ENCODE measurements around the gene ADNP. TPM values are rescaled to one million over a fixed set of nuclear protein-coding genes. Genes with fewer than 3 reads are reported as not detected.

The ADNP gene
- total RNA-seq, 4 donors from 2014 or later, result 51.4 to 67.2 (median 55.4) TPM

DNA sequence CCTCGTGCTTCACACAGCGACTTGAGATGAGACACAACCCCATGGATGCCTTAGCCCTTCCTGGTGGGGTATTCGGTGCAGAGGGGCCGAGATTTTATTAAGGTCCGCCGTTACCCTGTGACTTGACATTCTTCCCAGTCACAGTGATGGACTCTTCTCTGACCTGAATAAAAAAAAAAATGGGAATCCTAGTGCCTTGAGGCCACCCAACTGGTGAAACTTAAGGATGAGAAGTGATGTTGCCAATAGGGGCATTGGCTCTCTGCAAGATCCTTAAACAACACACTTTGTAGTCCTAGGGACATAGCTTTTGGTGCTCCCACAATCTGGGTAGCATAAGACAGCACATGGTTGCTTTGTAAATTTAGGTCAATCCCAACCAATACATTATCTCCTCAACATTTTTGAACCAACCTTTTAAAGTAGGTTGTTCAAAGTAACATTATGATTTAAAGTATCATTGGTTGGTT, 814 bp upstream of the ADNP start:
- Histone ChIP-seq H3K4me3 (peak overlapping the region; percentile 90), H3K27ac (peak overlapping the region; percentile 97 to 99 (median 98)), H3K36me3 (peaks cover 0 to 41% of the 10 kb centered on the region in 2 donors), H3K9me3 (no peaks in the 10 kb centered on the region), H3K27me3 (no peaks in the 10 kb centered on the region), H3K4me1 (peaks cover 3 to 40% (median 15%) of the 10 kb centered on the region in 3 donors)
- TF ChIP-seq EP300 (IDR thresholded peaks at IDR 0.05), result no peak
- TF ChIP-seq, protein P1, sequence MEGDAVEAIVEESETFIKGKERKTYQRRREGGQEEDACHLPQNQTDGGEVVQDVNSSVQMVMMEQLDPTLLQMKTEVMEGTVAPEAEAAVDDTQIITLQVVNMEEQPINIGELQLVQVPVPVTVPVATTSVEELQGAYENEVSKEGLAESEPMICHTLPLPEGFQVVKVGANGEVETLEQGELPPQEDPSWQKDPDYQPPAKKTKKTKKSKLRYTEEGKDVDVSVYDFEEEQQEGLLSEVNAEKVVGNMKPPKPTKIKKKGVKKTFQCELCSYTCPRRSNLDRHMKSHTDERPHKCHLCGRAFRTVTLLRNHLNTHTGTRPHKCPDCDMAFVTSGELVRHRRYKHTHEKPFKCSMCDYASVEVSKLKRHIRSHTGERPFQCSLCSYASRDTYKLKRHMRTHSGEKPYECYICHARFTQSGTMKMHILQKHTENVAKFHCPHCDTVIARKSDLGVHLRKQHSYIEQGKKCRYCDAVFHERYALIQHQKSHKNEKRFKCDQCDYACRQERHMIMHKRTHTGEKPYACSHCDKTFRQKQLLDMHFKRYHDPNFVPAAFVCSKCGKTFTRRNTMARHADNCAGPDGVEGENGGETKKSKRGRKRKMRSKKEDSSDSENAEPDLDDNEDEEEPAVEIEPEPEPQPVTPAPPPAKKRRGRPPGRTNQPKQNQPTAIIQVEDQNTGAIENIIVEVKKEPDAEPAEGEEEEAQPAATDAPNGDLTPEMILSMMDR (IDR thresholded peaks at IDR 0.05), result no peak
- no peak for TF ChIP-seq POLR2AphosphoS5 (IDR thresholded peaks at IDR 0.05)
- TF ChIP-seq POLR2A (IDR thresholded peaks at IDR 0.05), result no peak
- ATAC-seq, result no peak
- WGBS, 2 donors (ENCODE audit: low coverage in 1 of 2), result 20 to 30% methylated on average over 1 to 2 of the region's 6 CpGs

DNA sequence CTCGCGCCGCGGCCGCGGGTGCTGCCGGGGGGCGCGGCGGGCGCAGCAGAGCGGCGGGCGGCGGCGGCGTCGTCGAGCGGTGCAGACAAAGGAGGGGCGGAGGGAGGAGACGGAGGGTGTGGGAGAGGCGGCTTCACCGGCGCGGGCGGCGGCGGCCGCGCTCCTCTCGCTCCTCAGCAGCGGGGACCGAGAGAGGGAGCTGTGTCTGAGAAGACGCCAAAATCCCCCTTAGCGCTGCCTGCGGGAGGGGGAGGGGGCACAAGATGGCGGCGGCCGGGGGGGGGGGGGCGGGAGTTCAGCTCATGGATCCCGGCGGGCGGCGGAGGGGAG, 296 bp downstream of the ADNP start:
- H3K9me3 ChIP-seq, result no peaks in the 10 kb centered on the region
- ATAC-seq, result peak; percentile 24
- peak overlapping the region; percentile 90 for H3K4me3 ChIP-seq
- TF ChIP-seq POLR2A (IDR thresholded peaks at IDR 0.05), result no peak
- no peak for TF ChIP-seq POLR2AphosphoS5 (IDR thresholded peaks at IDR 0.05)
- TF ChIP-seq, protein P1 (IDR thresholded peaks at IDR 0.05), result no peak
- TF ChIP-seq EP300 (IDR thresholded peaks at IDR 0.05), result no peak
- H3K4me1 ChIP-seq, result peaks cover 3 to 51% (median 15%) of the 10 kb centered on the region in 3 donors
- H3K36me3 ChIP-seq, result peaks cover 0 to 30% of the 10 kb centered on the region in 2 donors
- WGBS, 2 donors (ENCODE audit: low coverage in 1 of 2), result no CpG with 5 or more reads among the region's 45 CpGs
- no peaks in the 10 kb centered on the region for H3K27me3 ChIP-seq
- peak overlapping the region; percentile 97 to 99 (median 98) for H3K27ac ChIP-seq

DNA sequence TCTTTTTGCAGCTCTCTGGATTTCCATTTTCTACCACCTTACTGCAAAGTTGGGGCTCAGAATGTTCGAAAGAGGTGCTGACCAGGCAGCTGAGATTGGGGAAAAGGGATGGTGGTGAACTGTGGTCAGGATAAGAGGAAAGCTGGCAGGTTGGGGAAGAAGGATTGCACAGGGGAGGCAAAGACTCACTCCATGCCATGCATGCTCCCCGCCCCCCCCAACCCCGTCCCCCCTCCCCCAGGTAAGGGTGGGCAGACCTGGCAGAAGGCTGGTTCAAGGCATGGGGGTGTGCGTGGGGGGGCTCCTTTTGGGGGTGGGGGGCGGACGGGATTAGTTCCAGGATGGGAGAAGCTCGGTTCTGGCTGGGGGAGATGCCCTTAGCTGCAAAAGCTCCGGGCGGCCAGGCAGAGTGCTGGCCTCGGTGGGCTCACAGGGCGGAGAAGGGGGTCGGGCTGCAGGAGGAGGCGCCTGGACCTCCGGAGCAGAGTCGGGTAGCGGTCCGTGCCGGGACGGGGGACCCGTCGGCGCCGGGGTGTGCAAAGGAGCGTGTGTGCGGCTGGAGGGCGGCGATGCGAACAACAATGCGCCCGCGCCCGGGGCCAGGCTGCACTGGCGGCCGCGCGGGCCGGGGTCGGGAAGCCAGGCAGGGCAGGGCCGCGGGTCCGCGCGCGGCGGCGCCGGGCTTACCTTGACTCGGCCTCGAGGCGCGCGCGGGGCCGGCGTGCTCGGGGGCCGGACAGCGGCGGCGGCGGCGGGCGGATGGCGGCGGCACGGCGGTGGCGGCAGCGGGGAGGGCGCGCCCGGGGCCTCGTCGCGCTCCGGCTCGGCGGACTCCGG, 880 bp downstream of the ADNP start:
- H3K36me3 ChIP-seq, result peaks cover 0 to 24% of the 10 kb centered on the region in 2 donors
- H3K27me3 ChIP-seq, result no peaks in the 10 kb centered on the region
- H3K9me3 ChIP-seq, result no peaks in the 10 kb centered on the region
- TF ChIP-seq EP300 (IDR thresholded peaks at IDR 0.05) (no peak), POLR2A (IDR thresholded peaks at IDR 0.05) (no peak), POLR2AphosphoS5 (IDR thresholded peaks at IDR 0.05) (no peak)
- TF ChIP-seq, protein P1 (IDR thresholded peaks at IDR 0.05), result no peak
- H3K4me3 ChIP-seq, result peak overlapping the region; percentile 90 to 100
- WGBS, 2 donors (ENCODE audit: low coverage in 1 of 2), result 5% methylated on average over 2 of the region's 79 CpGs; no CpG with 5 or more reads in 1 of the 2 donors
- ATAC-seq, result no peak
- H3K4me1 ChIP-seq, result peaks cover 3 to 57% (median 19%) of the 10 kb centered on the region in 3 donors
- H3K27ac ChIP-seq, result peak overlapping the region; percentile 65 to 99 (median 98)

DNA sequence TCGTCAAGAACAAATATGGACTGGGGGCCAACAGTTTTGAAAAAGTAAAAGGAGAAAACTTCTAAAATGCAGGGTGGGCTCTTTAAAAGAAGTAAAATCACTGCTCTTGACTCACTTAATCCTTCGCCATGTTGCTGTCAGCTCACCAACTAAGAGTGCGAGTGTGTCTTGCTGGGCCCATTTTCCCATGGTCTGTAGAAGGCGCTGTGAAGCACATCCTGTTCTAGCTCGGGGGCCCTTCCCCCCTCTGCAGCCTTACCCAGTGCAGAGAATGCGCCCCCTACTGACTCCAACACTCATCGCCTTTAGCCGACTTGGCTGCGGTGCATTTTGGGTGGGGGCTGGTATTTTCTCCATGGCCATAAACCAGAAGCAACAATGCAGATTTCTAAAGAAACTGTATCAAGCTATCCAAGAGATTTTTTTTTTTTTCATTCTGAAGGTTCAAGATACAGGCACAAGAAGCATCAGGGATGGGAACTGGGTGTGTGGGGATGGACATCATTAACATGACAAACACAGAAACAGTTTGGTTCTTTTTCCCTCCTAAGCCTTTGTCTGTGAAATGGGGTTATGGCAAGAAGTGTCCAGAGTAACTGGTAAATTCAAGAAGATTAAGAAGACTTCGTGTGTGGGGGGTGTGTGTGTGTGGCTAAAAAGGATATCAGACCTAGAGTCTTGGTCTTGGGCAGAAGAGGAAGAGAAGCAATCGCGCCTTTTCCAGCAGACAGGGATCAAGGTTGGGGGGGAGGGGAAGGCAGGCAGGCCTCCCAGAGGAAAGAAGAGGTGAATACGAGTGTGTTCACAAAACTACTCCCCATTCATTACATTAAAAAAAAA, 1.7 kb downstream of the ADNP start:
- Histone ChIP-seq H3K4me3 (peak overlapping the region; percentile 90 to 100), H3K4me1 (peaks cover 3 to 65% (median 20%) of the 10 kb centered on the region in 3 donors), H3K27me3 (no peaks in the 10 kb centered on the region), H3K9me3 (no peaks in the 10 kb centered on the region), H3K27ac (peak overlapping the region in 3 of 4 donors; percentile 97 to 99 (median 98)), H3K36me3 (peaks cover 0 to 16% of the 10 kb centered on the region in 2 donors)
- TF ChIP-seq, protein P1 (IDR thresholded peaks at IDR 0.05), result peak; percentile 58 to 89 (median 88)
- TF ChIP-seq POLR2AphosphoS5 (IDR thresholded peaks at IDR 0.05), result peak; percentile 68
- no peak for TF ChIP-seq EP300 (IDR thresholded peaks at IDR 0.05)
- 8 to 19% methylated on average over 6 to 13 of the region's 13 CpGs for WGBS, 2 donors (ENCODE audit: low coverage in 1 of 2)
- peak; percentile 62 for ATAC-seq

All from gastroesophageal sphincter (tissue), 4 donors.